Liver (tissue), 9 donors: ENCODE results near the gene RSBN1. TPM values are rescaled to one million over a fixed set of nuclear protein-coding genes. Genes with fewer than 3 reads are reported as not detected.
A peak's percentile ranks its signal among the peaks of the same experiment; 100 is the strongest.

Experiments
- DNase-seq: peaks from one replicate; pipeline ENCODE4 v3.0.0-alpha.2; 2017; ENCODE audit warnings: low spot score
- H3K27ac ChIP-seq, 2 donors: one replicate each; pipeline ENCODE4 v1.7.0; 2013; ENCODE audit warnings: inconsistent platforms in 2 of 2, low read length in 2 of 2, control low read depth in 1 of 2, low read depth in 1 of 2, mild to moderate bottlenecking in 1 of 2
- H3K27me3 ChIP-seq, 4 donors: one replicate each; pipeline versions ENCODE4 v1.6.1 to v1.7.0; 2013; ENCODE audit warnings: low read length in 3 of 4, inconsistent platforms in 1 of 4, mild to moderate bottlenecking in 1 of 4, moderate library complexity in 1 of 4; ENCODE audit not compliant: control insufficient read depth in 4 of 4, insufficient read depth in 4 of 4
- H3K36me3 ChIP-seq, 4 donors: one replicate each; pipeline versions ENCODE4 v1.6.1 to v1.7.0; 2013; ENCODE audit warnings: low read length in 3 of 4, mild to moderate bottlenecking in 3 of 4, low read depth in 1 of 4, moderate library complexity in 1 of 4; ENCODE audit not compliant: control insufficient read depth in 4 of 4, insufficient read depth in 3 of 4
- H3K4me1 ChIP-seq, 4 donors: one replicate each; pipeline versions ENCODE4 v1.6.1 to v1.7.0; 2013; ENCODE audit warnings: low read length in 3 of 4, mild to moderate bottlenecking in 3 of 4, moderate library complexity in 1 of 4; ENCODE audit not compliant: control insufficient read depth in 4 of 4, insufficient read depth in 4 of 4
- H3K4me3 ChIP-seq, 3 donors: one replicate each; pipeline versions ENCODE4 v1.6.1 to v1.7.0; 2013; ENCODE audit warnings: low read length in 3 of 3, control low read depth in 1 of 3, low read depth in 1 of 3, mild to moderate bottlenecking in 1 of 3
- H3K9ac ChIP-seq, 2 donors: one replicate each; pipeline ENCODE4 v1.7.0; 2013; ENCODE audit warnings: low read length in 2 of 2, mild to moderate bottlenecking in 2 of 2, moderate library complexity in 2 of 2, control low read depth in 1 of 2, low read depth in 1 of 2
- H3K9me3 ChIP-seq, 4 donors: one replicate each; pipeline versions ENCODE4 v1.6.1 to v1.7.0; 2013; ENCODE audit warnings: low read length in 3 of 4; ENCODE audit not compliant: control insufficient read depth in 4 of 4
- ATF3 ChIP-seq: IDR thresholded peaks from 2 replicates; pipeline ENCODE4 v1.6.1; 2016; ENCODE audit warnings: antibody characterized with exemption
- CTCF ChIP-seq: fragments of 150-350 bp; IDR thresholded peaks from 2 replicates; pipeline ENCODE4 v1.5.1; 2017; ENCODE audit warnings: improper control_type of control experiment, low read depth, low read length; ENCODE audit not compliant: missing input control
- GABPA ChIP-seq, 2 donors: IDR thresholded peaks in 1 of 2; conservative IDR thresholded peaks in 1 of 2; 2 replicates each; pipeline ENCODE4 v1.6.1; 2016; ENCODE audit warnings: antibody characterized with exemption in 2 of 2, mild to moderate bottlenecking in 1 of 2, moderate library complexity in 1 of 2
- HNF4A ChIP-seq, 2 donors: conservative IDR thresholded peaks; 2 replicates each; pipeline ENCODE4 v1.6.1; 2016; ENCODE audit warnings: antibody characterized with exemption in 2 of 2, mild to moderate bottlenecking in 2 of 2
- HNF4G ChIP-seq: IDR thresholded peaks from 2 replicates; pipeline ENCODE4 v1.6.1; 2016; ENCODE audit warnings: antibody characterized with exemption
- MAX ChIP-seq: IDR thresholded peaks from 2 replicates; pipeline ENCODE4 v1.6.1; 2016; ENCODE audit warnings: antibody characterized with exemption
- RAD21 ChIP-seq, 2 donors: IDR thresholded peaks; 2 replicates each; pipeline ENCODE4 v1.6.1; 2016; ENCODE audit warnings: antibody characterized with exemption in 2 of 2, mild to moderate bottlenecking in 2 of 2
- RXRA ChIP-seq, 2 donors: IDR thresholded peaks; 2 replicates each; pipeline ENCODE4 v1.6.1; 2017 to 2018; ENCODE audit warnings: antibody characterized with exemption in 2 of 2, mild to moderate bottlenecking in 1 of 2
- SP1 ChIP-seq: IDR thresholded peaks from 2 replicates; pipeline ENCODE4 v1.6.1; 2018; ENCODE audit warnings: antibody characterized with exemption, mild to moderate bottlenecking
- TAF1 ChIP-seq: conservative IDR thresholded peaks from 2 replicates; pipeline ENCODE4 v1.6.1; 2016; ENCODE audit warnings: antibody characterized with exemption, mild to moderate bottlenecking
- YY1 ChIP-seq: IDR thresholded peaks from 2 replicates; pipeline ENCODE4 v1.6.1; 2016; ENCODE audit warnings: antibody characterized with exemption, mild to moderate bottlenecking
- WGBS: extraction: QIAGEN DNeasy Blood & Tissue Kit; methylation state at CpG from one replicate; pipeline ENCODE4 v1.1.7; 2013; 5-methylcytosine and 5-hydroxymethylcytosine counted together
- polyA plus RNA-seq, 2 donors: library from polyadenylated mRNA; stranded (reverse) in 1 of 2; unstranded in 1 of 2; fragments of 200-250 nt in 1 of 2; fragments of >200 nt in 1 of 2; fragmentation: Nextera tagmentation in 1 of 2; extraction: Ambion mirVana in 1 of 2; gene quantifications; one replicate each; pipeline versions ENCODE4 v1.2.1 to v1.2.3, GENCODE V29; 2013 to 2015
- total RNA-seq, 2 donors: library from RNA; depleted of rRNA; stranded (reverse); fragments of >200 nt; gene quantifications; one replicate each; pipeline ENCODE4 v1.2.3, GENCODE V29; 2014
- TF ChIP-seq, protein P1 (sequence below): IDR thresholded peaks from 2 replicates; pipeline ENCODE4 v1.6.1; 2016; ENCODE audit warnings: antibody characterized with exemption, mild to moderate bottlenecking
- TF ChIP-seq, protein P2 (sequence below): IDR thresholded peaks from 2 replicates; pipeline ENCODE4 v1.6.1; 2016; ENCODE audit warnings: antibody characterized with exemption
- donor health status: healthy.
- donor health status: healthy.
- donor health status: healthy.
- donor health status: healthy.
- donor health status: healthy.

Gene RSBN1
- total and polyA plus RNA-seq, 4 donors = 2.3 to 11.3 (median 5.6) TPM

DNA sequence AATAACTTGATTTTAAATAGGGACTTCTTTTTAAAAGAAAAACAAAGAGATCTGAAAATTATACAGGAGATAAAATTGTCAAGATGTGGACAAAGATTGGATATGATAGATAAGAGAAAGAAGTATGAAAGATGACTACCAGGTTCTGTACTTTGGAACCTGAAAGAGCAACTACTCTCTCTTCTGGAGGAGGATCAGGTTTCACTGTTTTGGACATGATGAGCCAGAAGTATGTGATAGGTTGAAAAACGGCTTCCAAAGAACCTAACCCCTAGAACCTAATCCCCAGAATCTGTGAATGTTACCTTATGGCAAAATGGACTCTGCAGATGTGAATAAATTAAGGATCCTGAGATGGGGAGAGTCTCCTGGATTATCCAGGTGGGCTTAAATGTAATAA, 26.2 kb downstream of the RSBN1 start:
- Histone ChIP-seq H3K36me3 (no peaks in the 10 kb centered on the region), H3K4me3 (no peak overlapping the region), H3K27ac (no peak overlapping the region), H3K9ac (no peak overlapping the region), H3K4me1 (peaks cover 6 to 28% (median 10%) of the 10 kb centered on the region in 4 donors), H3K27me3 (no peaks in the 10 kb centered on the region), H3K9me3 (no peaks in the 10 kb centered on the region)
- WGBS = 39% methylated on average over 1 of the region's 1 CpG
- no peak for DNase-seq
- TF ChIP-seq TAF1 = no peak
- peak; percentile 21 for TF ChIP-seq HNF4G
- TF ChIP-seq HNF4A (conservative IDR thresholded peaks at IDR 0.05) = peak; percentile 60 to 79
- TF ChIP-seq RXRA (IDR thresholded peaks at IDR 0.05) = no peak
- TF ChIP-seq SP1 = peak; percentile 17
- no peak for TF ChIP-seq CTCF
- TF ChIP-seq RAD21 (IDR thresholded peaks at IDR 0.05) = no peak

DNA sequence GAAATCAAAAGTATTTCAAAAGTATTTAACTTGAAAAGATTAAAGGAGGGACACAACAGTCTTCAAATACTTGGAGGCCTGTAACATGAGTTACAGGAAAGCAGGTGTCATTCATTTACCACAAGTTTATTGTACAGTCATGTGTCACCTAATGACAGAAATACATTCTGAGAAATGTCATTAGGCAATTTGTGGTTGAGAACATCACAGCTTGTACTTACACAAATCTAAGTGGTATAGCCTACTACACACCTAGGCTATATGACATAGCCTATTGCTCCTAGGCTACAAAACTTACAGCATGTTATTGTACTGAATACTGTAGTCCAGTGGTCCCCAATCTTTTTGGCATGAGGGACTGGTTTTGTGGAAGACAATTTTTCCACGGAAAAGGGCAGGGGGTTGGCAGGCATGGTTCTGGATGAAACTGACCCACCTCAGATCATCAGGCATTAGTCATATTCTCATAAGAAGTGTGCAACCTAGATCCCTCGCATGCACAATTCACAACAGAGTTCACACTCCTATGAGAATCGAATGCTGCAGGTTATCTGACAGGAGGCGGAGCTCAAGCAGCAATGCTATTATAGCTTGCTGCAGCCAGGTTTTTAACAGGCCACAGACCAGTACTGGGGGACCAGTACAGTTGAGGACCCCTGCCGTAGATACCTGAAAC, 28.0 kb downstream of the RSBN1 start:
- DNase-seq = no peak
- 88% methylated on average over 5 of the region's 5 CpGs for WGBS
- Histone ChIP-seq H3K36me3 (no peaks in the 10 kb centered on the region), H3K9me3 (no peaks in the 10 kb centered on the region), H3K4me3 (no peak overlapping the region), H3K27ac (peak overlapping the region; percentile 6 to 36), H3K4me1 (peaks cover 6 to 28% (median 10%) of the 10 kb centered on the region in 4 donors), H3K9ac (no peak overlapping the region), H3K27me3 (no peaks in the 10 kb centered on the region)
- TF ChIP-seq RXRA (IDR thresholded peaks at IDR 0.05) = no peak
- TF ChIP-seq, protein P1, sequence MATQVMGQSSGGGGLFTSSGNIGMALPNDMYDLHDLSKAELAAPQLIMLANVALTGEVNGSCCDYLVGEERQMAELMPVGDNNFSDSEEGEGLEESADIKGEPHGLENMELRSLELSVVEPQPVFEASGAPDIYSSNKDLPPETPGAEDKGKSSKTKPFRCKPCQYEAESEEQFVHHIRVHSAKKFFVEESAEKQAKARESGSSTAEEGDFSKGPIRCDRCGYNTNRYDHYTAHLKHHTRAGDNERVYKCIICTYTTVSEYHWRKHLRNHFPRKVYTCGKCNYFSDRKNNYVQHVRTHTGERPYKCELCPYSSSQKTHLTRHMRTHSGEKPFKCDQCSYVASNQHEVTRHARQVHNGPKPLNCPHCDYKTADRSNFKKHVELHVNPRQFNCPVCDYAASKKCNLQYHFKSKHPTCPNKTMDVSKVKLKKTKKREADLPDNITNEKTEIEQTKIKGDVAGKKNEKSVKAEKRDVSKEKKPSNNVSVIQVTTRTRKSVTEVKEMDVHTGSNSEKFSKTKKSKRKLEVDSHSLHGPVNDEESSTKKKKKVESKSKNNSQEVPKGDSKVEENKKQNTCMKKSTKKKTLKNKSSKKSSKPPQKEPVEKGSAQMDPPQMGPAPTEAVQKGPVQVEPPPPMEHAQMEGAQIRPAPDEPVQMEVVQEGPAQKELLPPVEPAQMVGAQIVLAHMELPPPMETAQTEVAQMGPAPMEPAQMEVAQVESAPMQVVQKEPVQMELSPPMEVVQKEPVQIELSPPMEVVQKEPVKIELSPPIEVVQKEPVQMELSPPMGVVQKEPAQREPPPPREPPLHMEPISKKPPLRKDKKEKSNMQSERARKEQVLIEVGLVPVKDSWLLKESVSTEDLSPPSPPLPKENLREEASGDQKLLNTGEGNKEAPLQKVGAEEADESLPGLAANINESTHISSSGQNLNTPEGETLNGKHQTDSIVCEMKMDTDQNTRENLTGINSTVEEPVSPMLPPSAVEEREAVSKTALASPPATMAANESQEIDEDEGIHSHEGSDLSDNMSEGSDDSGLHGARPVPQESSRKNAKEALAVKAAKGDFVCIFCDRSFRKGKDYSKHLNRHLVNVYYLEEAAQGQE = no peak

GRCh38 chr1:113783254-113784103, 28.8 kb downstream of the RSBN1 start:
- peaks cover under 1 to 24% (median 10%) of the 10 kb centered on the region in 4 donors for H3K4me1 ChIP-seq
- H3K36me3 ChIP-seq = no peaks in the 10 kb centered on the region
- H3K9me3 ChIP-seq = no peaks in the 10 kb centered on the region
- no peak overlapping the region for H3K4me3 ChIP-seq
- H3K27me3 ChIP-seq = no peaks in the 10 kb centered on the region
- no peak overlapping the region for H3K9ac ChIP-seq
- 58% methylated on average over 4 of the region's 4 CpGs for WGBS
- no peak for TF ChIP-seq TAF1
- TF ChIP-seq YY1 = no peak
- no peak for TF ChIP-seq MAX
- TF ChIP-seq ATF3 = no peak
- TF ChIP-seq, protein P2, sequence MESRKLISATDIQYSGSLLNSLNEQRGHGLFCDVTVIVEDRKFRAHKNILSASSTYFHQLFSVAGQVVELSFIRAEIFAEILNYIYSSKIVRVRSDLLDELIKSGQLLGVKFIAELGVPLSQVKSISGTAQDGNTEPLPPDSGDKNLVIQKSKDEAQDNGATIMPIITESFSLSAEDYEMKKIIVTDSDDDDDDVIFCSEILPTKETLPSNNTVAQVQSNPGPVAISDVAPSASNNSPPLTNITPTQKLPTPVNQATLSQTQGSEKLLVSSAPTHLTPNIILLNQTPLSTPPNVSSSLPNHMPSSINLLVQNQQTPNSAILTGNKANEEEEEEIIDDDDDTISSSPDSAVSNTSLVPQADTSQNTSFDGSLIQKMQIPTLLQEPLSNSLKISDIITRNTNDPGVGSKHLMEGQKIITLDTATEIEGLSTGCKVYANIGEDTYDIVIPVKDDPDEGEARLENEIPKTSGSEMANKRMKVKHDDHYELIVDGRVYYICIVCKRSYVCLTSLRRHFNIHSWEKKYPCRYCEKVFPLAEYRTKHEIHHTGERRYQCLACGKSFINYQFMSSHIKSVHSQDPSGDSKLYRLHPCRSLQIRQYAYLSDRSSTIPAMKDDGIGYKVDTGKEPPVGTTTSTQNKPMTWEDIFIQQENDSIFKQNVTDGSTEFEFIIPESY = no peak
- no peak for TF ChIP-seq GABPA (IDR thresholded peaks at IDR 0.05 in 1 of 2, conservative IDR thresholded peaks at IDR 0.05 in 1 of 2)
- no peak for TF ChIP-seq RAD21 (IDR thresholded peaks at IDR 0.05)
- TF ChIP-seq HNF4A (conservative IDR thresholded peaks at IDR 0.05) = no peak
- DNase-seq = no peak
- peak overlapping the region; percentile 6 to 36 for H3K27ac ChIP-seq
